NCI-H2081 (cell line): ENCODE measurements around the gene PGGHG.
"Not testable (repeated sequence)": the region's sequence is repeated elsewhere in the genome, so short reads cannot be mapped to it uniquely, and the experiment has no call there.

Experiments
- DNase-seq, 2 experiments: peaks; one replicate each; lab custom pipeline; 2025; lab: John Stamatoyannopoulos, UW

Gene PGGHG

GRCh38 chr11:297586-298405 is 8.9 kb downstream of the PGGHG start:
- no peak for DNase-seq

- no peak for DNase-seq
Measured at GRCh38 chr11:298406-299065, 9.6 kb downstream of the PGGHG start.

GRCh38 chr11:299081-299891 is 10.4 kb downstream of the PGGHG start, which contains the start of gene IFITM5:
IFITM5 (minus strand) TSS chr11:299526; CDS start chr11:299490, 36 bp downstream.
- DNase-seq: no peak

GRCh38 chr11:299951-300735 is 11.2 kb downstream of the PGGHG start:
- DNase-seq: no peak

- DNase-seq: no peak
Measured at GRCh38 chr11:303363-303762, 14.4 kb downstream of the PGGHG start.

- DNase-seq: no peak
Measured at GRCh38 chr11:304061-304506, 15.2 kb downstream of the PGGHG start.

GRCh38 chr11:304915-305843 is 16.3 kb downstream of the PGGHG start:
- peak in 1 of 2 experiments; percentile 15 for DNase-seq

- no peak for DNase-seq
Measured at GRCh38 chr11:305844-306211, 16.9 kb downstream of the PGGHG start.

- no peak for DNase-seq
Measured at GRCh38 chr11:306645-307371, 17.9 kb downstream of the PGGHG start.

- DNase-seq: not testable (repeated sequence)
Measured at GRCh38 chr11:307766-308708, 19.1 kb downstream of the PGGHG start, which contains the start of gene IFITM2. IFITM2 (plus strand) TSS chr11:307816; CDS start chr11:308193, 377 bp downstream.

GRCh38 chr11:308740-309665 is 20.1 kb downstream of the PGGHG start:
- DNase-seq: not testable (repeated sequence)

- not testable (repeated sequence) for DNase-seq
Measured at GRCh38 chr11:309979-310572, 21.1 kb downstream of the PGGHG start.

GRCh38 chr11:311013-311748 is 22.3 kb downstream of the PGGHG start:
- DNase-seq: not testable (repeated sequence)

GRCh38 chr11:312092-312816 is 23.3 kb downstream of the PGGHG start:
- no peak for DNase-seq

GRCh38 chr11:313304-313786 is 24.4 kb downstream of the PGGHG start:
- DNase-seq: no peak
